Gastroesophageal sphincter (tissue), 2 donors: Measurements from ENCODE around the gene IGF2BP1.
"Not testable (repeated sequence)": the region's sequence is repeated elsewhere in the genome, so short reads cannot be mapped to it uniquely, and the experiment has no call there.

Experiments
- EP300 ChIP-seq: sonication (generic); formaldehyde crosslinking; IDR thresholded peaks from one replicate; pipeline ENCODE4 v1.6.1; 2017; ENCODE audit warnings: antibody characterized with exemption, mild to moderate bottlenecking
- POLR2A ChIP-seq, 2 donors: fragments of 450-650 bp; IDR thresholded peaks; one replicate each; pipeline ENCODE4 v1.6.1; 2017; ENCODE audit warnings: antibody characterized with exemption in 2 of 2, mild to moderate bottlenecking in 2 of 2, moderate library complexity in 1 of 2

DNA sequence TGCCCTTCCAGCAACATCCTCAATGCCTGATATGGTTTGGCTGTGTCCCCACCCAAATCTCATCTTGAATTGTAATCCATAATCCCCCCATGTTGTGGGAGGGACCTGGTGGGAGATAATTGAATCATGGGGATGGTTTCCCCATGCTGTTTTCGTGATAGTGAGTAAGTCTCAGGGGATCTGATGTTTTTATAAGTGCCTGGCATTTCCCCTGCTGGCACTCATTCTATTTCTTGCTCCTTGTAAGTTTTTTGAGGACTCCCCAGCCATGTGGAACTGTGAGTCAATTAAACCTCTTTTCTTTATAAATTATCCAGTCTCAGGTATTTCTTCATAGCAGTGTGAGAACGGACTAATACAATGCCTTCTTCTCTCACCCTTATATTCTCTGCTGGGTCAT lies 87.9 kb downstream of the IGF2BP1 start:
- TF ChIP-seq EP300; POLR2A (IDR thresholded peaks at IDR 0.05): not testable (repeated sequence)
